ENCODE results near the gene ZNF385A. TPM values are rescaled to one million over a fixed set of nuclear protein-coding genes. Genes with fewer than 3 reads are reported as not detected.

Gene ZNF385A
- total RNA-seq, 1 donor from 2014 or later = 11.6 TPM

DNA sequence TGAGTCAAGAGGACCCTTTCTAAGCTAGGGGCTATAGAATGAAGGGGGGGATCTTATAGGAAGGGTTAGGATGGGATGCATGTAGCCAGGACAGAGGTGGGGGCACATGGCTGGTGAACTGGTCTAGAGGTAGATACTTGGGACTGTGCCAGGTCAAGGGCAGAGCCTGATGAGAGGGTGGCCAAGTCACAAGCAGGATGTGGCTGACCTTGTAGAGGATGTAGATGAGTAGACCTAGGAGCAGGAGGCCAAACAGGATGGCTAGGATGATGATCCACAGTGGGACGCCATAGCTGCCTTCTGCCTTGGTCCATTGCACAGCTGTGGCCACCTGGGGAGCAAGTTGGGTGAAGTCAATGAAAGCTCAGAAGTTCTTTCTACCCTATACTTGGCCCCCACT, 12.6 kb upstream of the ZNF385A start:
- ATAC-seq = no peak
- DNase-seq (ENCODE audit: missing footprints) = no peak

DNA sequence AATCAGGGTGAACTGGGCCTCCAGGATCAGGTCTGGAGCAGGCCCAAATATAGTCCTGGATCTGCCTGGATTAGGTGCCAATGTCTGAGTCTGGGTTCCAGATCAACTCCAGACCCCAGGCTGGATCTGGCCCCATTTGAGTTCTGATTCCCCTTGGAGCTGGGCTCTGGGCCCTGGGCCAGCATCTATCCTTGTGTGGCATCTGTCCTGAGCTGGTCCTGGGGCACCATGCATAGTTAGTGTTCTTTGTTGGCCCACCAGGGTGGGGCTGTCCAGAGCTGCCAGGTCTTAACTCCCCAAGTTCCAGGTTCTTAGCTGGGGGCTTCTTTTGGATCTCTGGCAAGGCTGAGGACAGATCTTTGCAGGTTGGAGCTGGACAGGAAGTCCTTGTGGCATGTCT, 11.0 kb upstream of the ZNF385A start:
- ATAC-seq = no peak
- no peak for DNase-seq (ENCODE audit: missing footprints)
- intact Hi-C loops (cut with DNase I) = no loop called here

More for the DNA sequence above, 12.6 kb upstream of the ZNF385A start:
- intact Hi-C loops (cut with DNase I) = no loop called here

DNA sequence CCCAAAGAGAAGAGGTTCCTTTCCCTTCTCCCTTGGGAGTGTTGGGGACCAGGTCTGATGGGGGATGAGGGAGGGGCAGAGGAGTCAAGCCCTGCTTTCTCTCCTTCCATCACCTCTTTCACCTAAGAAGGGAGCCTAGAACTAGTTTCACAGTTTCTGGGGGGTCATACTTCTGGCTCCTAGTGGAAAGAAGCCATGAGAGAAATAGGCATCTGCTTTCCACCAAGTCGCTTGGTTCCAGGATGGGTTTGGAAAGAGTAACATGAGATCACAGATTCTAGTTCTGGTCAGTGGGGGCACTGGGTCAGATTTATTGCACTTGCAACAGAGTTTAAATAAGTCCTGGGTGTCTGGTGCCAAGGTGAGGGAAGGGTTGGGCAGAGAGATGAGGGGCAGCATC, 10.5 kb upstream of the ZNF385A start:
- ATAC-seq (no peak), DNase-seq (ENCODE audit: missing footprints) (no peak)
- intact Hi-C loops (cut with DNase I) = no loop called here

DNA sequence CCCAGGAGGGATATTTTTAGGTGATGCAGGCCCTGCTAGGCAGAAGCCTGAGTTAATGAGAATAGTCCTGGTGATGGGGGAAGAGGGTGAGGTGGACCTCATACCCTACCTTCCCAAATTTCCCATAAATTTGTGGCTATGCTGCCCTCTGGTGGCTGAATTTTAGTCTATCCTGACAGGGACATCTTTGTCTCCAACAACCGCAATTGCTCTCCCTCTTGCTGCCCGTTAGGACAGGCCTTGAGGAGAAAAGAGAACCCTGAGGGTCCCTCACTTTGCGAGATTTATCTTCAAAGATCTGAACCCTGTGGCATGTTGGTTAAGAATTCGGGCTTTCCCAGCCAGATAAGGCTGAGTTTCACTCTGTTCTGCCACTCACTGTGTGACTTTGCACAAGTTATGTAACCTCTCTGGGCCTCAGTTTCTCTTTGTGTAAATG, 9.8 kb upstream of the ZNF385A start:
- DNase-seq (ENCODE audit: missing footprints) (no peak), ATAC-seq (peak; percentile 41)
- intact Hi-C loops (cut with DNase I) = no loop called here

DNA sequence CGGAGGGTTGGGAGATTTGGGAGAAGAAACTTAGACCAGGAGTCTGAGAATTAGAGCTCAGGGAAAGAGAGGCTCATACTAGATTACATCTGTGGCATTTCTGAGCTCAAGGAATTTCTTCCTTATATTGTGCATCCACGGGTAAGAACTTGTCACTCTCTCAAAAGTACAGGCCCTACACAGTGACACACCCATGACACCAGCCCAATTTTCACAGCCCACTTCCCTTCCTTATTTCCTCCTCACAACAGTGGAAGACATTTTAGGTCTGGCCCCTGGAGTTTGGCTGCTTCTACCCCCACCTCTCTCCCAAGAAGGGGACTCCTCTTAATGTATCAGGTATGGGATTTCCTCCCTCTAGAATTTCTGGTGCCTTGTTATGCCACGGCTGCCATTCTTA, 9.2 kb upstream of the ZNF385A start:
- intact Hi-C loops (cut with DNase I) = no loop called here
- DNase-seq (ENCODE audit: missing footprints) = no peak

DNA sequence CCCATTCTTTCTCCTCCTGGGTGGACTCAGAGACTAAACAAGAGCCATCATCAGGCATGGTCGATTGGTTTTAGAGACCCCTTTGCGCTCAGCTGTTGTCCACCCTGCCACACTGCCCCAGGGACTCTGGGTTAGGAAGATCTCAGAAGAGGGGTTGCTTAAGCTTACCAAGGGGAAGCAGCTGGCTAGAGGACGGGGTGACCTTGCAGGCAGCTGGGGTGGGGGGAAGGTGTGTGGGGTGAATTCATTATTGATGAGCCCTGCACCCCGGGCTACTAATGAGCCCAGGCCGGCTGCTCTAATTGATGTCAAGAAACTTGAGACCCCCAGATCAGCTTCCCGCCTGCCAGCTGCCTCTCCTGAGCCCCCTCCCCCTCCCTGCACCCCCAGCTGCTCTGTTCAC, 8.7 kb upstream of the ZNF385A start:
- DNase-seq (ENCODE audit: missing footprints) (no peak), ATAC-seq (no peak)
- intact Hi-C loops (cut with DNase I) = no loop called here

More for the DNA sequence above, 9.2 kb upstream of the ZNF385A start:
- peak; percentile 12 for ATAC-seq

DNA sequence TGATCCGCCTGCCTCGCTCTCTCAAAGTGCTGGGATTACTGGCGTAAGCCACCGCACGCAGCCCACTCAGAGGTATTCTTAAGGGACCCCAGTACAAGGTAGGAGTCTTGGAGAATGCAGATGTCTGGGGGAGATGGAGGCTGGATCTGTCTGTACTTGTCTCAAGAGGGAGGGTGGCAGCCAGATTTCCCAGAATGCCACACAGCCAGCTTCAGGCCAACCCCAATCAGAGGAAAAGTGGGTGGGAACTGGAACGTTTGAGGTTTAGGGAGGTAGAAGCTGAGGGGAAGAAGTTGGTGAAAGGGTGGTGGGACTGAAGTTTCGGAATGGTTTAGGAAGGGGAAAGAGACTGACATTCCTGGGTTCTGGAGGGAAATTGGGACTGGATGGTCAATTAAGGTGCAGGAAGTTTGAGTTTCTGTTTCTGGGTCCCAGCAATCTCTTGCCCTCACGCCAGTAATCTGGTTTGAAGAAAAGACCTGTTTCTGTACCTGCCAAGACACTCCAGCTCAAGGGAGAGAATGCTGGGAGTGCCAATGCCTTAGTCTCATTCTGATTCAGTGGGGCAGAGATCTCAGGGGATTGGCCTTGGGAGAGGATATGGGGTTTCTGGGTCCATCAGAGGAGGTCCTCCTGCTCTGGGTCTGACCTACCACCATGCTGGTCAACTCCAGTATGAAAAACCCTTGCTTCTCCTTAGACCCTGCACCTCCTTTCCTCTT, 8.1 kb upstream of the ZNF385A start:
- DNase-seq (ENCODE audit: missing footprints) (no peak), ATAC-seq (no peak)
- intact Hi-C loops (cut with DNase I) = no loop called here

DNA sequence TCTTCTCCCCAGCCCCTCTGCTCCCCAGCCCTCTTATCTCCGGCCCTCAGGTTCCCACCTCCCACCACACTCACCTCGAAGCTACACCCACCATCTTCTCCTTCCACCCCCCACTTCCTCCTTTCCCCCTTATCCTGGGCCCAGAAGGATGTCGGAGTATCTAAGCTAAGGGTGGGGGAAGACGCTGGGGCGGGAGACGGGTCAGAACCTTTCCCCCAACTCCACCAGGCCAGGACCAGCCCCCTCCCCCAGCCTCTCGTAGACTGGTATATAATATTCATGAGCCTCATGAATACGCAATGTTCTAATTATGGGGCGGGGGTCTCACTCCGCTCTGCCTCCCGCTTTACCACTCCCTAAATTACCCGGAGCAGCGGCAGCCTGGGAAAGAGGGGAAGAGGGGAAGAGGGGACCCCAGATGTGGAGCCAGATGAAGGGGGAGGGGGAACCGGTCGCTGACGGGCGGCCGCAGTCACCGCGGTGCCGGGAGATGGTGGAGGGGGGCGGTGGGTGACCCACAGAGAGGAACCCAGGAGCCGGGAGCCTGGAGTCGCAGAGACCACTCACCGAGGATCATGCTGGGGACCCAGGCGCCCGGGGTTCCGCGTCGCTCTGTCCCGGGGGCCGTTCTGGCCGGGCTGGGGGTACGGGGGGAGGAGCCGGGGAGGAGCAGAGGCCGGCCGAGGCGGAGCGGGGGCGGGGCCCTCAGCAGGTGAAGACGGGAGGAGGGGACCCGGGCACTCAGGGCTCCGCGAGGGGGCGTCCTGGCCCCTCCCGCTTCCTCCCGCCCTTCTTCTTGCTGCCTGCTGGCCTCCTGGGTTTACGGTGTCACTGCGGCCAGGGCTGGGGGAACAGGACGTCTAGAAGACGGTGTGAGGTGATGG, 6.4 kb upstream of the ZNF385A start:
- DNase-seq (ENCODE audit: missing footprints) (no peak), ATAC-seq (peak; percentile 30)
- intact Hi-C loops (cut with DNase I) = no loop called here

DNA sequence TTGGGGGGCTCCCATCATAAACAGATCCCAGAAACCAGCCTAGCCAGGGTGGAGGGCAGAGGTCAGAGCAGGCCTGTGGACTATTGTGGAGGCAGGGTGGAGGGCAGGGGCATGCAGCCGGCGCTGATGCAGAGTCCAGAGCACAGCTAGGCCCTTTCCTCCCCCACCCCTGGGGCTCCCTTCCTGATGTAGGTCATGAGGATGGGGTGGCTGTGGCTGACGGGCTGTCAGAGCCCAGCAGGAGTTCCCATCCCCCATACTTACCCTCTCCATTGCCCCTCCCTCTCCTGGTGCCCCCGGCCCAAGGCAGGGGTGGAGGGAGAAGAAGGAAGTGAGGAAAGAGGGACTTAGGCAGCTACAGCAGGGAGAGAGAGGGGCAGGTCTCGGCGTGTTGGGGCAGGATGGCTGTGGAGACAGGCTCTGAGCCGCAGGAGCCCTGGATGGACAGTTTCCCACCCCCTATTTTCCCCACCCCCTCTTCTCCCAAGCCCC, 5.7 kb upstream of the ZNF385A start:
- ATAC-seq (no peak), DNase-seq (ENCODE audit: missing footprints) (no peak)
- intact Hi-C loops (cut with DNase I) = no loop called here

DNA sequence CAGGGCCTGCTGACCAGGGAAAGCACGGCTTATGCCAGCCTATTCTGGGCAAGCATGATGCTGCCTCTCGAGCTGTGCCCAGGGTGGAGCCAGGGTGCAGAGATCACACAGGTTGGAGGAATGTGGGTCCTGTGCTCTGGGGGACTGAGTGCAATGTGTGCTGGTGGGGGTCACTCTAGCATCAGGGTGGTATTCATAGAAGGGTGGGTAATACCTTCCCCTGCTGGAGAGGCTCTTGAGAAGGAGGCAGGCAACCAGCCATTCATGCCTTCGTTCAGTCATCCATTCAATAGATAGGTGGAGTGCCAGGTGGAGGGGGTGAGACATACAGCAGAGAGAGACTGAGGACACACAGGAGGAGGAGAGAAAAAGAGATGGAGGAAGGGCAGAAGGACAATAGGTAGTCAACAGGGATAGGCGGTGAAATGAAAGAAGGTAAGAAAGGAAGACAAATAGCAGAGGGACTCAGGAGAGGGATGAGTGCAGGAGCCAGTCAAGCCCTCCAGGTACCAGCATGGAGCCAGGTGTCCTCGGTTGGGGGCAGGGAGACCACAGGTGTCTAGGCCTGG, 5.2 kb upstream of the ZNF385A start:
- no peak for ATAC-seq
- intact Hi-C loops (cut with DNase I) = no loop called here
- DNase-seq (ENCODE audit: missing footprints) = no peak

DNA sequence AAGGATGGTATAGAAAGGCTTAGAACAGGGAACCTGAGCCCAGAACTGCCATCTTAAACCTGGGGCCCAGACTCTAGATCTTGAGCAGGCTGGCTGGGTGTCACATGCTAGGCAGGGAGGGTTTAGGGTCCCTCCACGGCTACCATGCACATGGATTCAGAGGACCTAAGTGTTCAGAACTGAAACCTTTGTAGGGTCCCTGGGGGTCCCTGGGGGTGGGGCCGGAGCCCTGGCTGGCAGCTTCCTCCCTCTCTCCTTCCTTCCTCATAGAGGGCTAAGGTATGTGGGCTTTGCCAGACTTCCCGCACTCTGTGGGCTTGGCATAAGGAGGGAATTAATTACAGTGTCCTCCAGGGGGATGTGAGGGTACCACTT, 4.6 kb upstream of the ZNF385A start:
- intact Hi-C loops (cut with DNase I) = no loop called here
- no peak for DNase-seq (ENCODE audit: missing footprints)
- ATAC-seq = no peak

DNA sequence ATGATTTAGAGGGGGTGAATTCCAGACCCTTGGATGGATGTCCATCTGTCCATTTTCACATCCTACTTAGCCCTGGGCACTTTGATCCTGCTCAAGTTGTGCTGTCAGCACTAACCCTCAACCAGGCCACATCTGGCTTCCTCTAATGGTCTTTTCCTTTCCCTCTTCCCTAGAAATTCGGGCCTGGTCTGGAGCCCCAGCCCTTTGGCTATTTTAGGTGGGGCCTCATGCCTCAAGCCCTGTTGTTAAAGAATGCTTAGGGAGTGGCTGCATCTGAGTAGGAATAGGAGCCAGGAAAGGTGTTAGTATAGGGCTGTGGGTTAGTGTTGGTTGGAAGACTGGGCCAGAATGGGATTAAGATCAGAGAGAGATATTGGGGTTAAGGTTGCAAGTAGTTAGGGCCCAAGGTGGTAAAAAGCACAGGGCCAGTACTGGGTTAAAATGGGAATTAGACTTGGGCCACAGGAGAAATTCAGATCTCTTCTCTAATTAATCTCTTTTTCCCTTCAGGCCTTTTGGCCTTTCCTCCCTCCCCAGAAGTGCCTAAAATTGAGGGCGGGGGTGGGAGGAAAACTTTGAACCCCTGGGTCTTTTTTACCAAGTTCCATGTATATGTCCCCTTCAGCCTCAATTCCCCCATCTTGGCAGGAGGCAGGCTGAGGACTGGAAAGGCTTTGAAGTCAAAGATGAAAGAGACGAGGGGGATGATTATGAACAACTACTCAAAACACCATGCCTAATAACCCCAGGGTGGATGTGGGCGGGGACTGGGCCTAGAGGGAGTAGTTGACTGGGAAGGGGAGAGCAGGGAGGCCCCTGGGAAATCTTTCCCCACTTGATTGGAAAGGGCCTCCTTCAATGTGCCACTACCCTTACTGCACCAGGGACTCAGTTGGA, 4.0 kb upstream of the ZNF385A start:
- no peak for DNase-seq (ENCODE audit: missing footprints)
- ATAC-seq = no peak
- intact Hi-C loops (cut with DNase I) = no loop called here

DNA sequence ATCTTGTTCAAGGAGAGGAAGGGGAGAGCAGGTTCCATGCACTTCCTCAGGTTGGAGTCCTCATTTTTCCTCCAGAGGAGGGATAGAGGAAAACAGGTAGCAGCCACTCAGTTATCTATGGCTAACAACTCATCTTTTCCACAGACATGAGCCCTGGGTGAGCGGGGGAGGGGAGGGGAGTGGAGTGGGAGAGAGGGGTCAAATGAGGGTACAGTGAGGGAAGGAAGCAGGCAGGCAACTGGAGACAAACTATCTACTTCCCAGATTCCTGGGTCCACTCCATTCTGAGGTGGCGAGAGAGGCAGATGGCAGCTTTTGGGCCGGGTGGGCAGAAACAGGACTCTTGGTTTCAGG, 2.6 kb upstream of the ZNF385A start:
- intact Hi-C loops (cut with DNase I) = no loop called here
- DNase-seq (ENCODE audit: missing footprints) = no peak
- no peak for ATAC-seq

DNA sequence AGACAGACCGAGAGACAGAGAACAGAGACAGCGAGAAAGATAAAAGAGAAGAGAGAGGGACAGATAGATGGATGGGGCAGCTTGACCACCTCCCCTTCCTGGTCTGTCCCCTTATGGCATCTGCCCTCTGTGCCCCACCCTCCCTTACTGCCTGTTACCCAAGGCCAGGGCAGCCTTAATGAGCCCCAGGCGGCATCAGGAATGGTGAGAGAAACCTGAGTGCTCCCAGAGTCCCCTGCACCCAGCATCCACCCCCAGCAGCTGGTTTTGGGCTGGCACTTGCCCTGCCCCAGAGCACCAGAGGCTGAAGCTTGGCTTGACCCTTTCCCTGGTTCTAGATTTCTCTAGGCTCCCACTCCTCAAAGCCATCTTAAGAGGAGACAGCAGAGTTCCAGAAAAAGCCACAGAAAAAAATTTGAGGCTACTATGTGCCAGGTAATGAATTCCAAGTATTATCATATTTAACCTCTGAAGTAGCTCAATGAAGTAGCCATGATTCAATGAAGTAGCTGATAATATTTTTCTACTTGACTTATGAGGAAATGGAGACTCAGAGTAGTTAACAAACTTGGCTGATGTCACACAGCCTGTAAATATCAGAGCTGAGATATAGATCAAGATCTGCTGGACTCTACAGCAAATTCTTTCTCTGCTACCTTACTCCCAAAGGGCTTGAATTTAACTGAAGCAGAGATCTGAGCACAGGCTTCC, 2.0 kb upstream of the ZNF385A start:
- ATAC-seq (no peak), DNase-seq (ENCODE audit: missing footprints) (no peak)
- intact Hi-C loops (cut with DNase I) = no loop called here

DNA sequence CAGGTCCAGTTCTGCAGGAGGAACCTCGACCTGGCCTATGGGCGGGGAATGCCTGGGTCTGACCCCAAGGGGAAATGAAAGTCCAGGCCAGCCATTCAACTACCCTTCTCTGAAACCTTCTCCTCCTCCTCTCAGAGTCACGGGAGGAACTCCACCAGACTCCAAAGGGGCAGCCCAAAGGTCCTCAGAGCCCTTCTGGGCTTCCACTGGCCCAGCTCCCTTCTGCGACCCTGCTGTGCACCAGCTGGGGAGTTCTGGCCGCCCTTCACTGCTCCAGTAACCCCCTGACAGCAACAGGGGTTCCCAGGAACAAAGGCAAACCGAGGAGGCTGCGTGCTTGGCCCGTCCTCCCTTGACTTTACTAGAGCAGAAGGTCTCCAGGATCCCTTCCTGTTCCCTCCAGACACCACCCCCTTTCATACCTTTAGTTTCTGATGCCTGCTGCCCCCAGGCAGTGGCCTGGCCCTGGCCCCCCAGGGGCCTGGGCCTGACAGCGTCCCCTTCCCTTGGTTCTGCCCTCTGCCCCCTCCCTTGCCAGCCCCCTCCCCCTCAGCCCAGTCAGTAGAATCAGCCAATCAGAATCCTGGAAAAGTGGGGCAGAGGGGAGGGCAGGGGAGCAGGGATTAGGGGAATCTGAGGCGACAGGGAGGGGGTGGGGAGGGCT, 850 bp upstream of the ZNF385A start:
- peak; percentile 27 for ATAC-seq
- DNase-seq (ENCODE audit: missing footprints) = no peak
- intact Hi-C loops (cut with DNase I) = no loop called here

DNA sequence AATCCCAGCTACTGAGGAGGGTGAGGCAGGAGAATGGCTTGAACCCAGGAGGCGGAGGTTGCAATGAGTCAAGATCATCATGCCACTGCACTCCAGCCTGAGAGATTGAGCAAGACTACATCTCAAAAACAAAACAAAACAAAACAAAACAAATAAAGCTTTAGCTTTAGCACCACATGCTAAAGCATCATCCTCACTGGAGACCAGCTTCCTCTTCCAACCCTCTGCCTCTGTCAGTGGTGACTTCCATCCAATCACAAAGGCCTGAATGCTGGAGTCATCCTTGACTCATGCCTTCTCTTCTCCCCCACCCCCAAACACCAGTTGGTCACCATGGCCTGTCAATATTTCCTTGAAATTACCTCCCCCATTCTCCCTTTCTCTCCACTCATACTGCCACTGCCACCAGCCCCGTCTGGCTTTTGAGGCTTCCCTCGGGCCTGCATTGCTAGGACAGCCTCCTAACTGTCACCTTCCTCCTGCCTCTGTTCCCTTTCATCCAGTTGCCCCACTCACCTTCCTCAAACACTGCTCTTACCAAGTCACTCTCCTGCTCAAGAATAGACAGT, 1.4 kb downstream of the ZNF385A start:
- intact Hi-C loops (cut with DNase I) = no loop called here
- DNase-seq (ENCODE audit: missing footprints) (peak; percentile 62), ATAC-seq (no peak)

DNA sequence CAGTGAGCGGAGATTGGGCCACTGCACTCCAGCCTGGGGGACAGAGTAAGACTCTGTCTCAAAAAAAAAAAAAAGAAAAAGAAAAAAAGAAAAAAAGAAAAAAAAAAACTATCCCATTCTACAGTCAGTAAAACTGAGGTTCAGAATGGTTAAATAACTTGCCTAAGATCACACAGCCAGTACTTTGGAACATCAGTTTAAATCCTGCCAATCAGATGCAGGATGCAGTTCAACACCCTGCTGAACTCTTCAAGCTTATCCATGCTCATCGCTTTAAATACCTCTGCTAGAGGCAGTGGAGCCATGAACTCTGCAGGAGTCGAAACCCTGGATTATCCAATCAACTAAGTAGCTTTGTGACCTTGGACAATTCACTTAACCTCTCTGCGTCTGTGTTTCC, 3.4 kb downstream of the ZNF385A start:
- intact Hi-C loops (cut with DNase I) = no loop called here
- ATAC-seq (no peak), DNase-seq (ENCODE audit: missing footprints) (no peak)
